ENCODE results near the gene EFNA5. TPM values are rescaled to one million over a fixed set of nuclear protein-coding genes. Genes with fewer than 3 reads are reported as not detected.

The EFNA5 gene
- total and polyA plus RNA-seq, 2 donors: 1.7 to 3.6 TPM

DNA sequence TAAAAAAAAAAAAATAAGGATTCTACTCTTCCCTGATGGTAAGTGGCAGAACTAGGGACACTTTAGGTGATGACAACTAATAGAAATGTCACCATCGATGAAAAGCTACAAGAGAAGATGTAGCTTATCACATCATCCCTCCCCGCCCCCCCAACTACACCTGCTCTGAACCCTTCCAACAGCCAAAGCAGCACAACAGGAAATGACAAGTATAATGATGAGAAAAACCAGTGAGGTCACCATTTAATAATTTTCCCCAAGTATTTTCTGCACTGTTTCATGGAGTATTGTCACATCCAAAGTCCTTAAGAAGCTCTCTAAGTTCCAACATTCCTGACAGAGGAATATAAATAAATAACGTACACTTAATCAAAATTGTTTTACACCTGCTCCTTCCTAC, 221.4 kb downstream of the EFNA5 start:
- 97% methylated on average over 3 of the region's 3 CpGs for WGBS
- no peaks in the 10 kb centered on the region for H3K36me3 ChIP-seq (ENCODE audit: control insufficient read depth in 2 of 2, insufficient read depth in 2 of 2, low read length in 1 of 2)
- no peak overlapping the region for H3K4me3 ChIP-seq (ENCODE audit: low read length in 2 of 2)
- no peak for DNase-seq (ENCODE audit: low read depth in 6 of 9, low spot score in 9 of 9)
- no peak overlapping the region for H3K27ac ChIP-seq (ENCODE audit: low read depth in 1 of 2, low read length in 1 of 2)
- H3K27me3 ChIP-seq (ENCODE audit: control insufficient read depth in 2 of 2, insufficient read depth in 1 of 2, low read length in 1 of 2): no peaks in the 10 kb centered on the region
- H3K4me1 ChIP-seq (ENCODE audit: control insufficient read depth in 2 of 2, insufficient read depth in 2 of 2, low read length in 2 of 2): no peaks in the 10 kb centered on the region
- H3K9me3 ChIP-seq (ENCODE audit: control insufficient read depth in 2 of 2, insufficient read depth in 1 of 2, low read length in 1 of 2): no peaks in the 10 kb centered on the region

DNA sequence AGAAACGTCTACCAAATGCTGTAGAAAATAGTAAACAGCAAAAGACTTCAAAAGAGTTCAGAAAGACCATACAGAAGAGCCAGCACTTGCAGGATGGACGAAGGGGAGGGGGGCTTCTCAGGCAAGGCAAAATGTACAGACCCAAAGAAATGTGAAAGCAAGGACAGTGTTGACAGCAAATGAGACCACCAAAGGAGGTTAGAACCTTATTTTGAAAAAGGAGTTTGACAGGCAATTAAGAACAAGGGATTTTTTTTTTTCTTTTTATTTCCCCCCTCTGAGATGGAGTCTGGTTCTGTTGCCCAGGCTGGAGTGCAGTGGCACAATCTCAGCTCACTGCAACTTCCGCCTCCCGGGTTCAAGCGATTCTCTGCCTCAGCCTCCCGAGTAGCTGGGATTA, 223.2 kb downstream of the EFNA5 start:
- no peak for DNase-seq (ENCODE audit: low read depth in 6 of 9, low spot score in 9 of 9)
- Histone ChIP-seq H3K9me3 (ENCODE audit: control insufficient read depth in 2 of 2, insufficient read depth in 1 of 2, low read length in 1 of 2) (no peaks in the 10 kb centered on the region), H3K27ac (ENCODE audit: low read depth in 1 of 2, low read length in 1 of 2) (no peak overlapping the region), H3K27me3 (ENCODE audit: control insufficient read depth in 2 of 2, insufficient read depth in 1 of 2, low read length in 1 of 2) (no peaks in the 10 kb centered on the region), H3K4me3 (ENCODE audit: low read length in 2 of 2) (no peak overlapping the region), H3K4me1 (ENCODE audit: control insufficient read depth in 2 of 2, insufficient read depth in 2 of 2, low read length in 2 of 2) (no peaks in the 10 kb centered on the region), H3K36me3 (ENCODE audit: control insufficient read depth in 2 of 2, insufficient read depth in 2 of 2, low read length in 1 of 2) (no peaks in the 10 kb centered on the region)
- WGBS: 94% methylated on average over 6 of the region's 6 CpGs

DNA sequence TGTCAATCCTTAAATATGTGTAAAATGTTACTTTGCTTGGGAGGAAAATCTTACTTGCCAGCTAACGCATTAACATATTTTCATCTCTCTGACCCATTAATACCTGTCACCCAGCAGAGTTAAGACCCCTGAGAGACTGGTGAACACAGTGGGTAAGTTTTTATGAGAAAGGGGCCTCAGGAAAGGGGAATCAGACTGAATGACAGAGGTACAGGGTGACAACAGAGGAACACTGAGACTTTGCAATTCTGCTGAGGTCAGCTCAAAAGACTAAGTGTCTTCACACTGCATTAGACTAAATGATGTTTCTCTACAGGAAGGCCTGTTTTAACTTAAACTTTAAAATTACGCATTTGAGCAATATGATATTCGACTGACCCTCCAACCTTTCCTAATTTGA, 223.8 kb downstream of the EFNA5 start:
- WGBS: 97% methylated on average over 3 of the region's 3 CpGs
- Histone ChIP-seq H3K36me3 (ENCODE audit: control insufficient read depth in 2 of 2, insufficient read depth in 2 of 2, low read length in 1 of 2) (no peaks in the 10 kb centered on the region), H3K9me3 (ENCODE audit: control insufficient read depth in 2 of 2, insufficient read depth in 1 of 2, low read length in 1 of 2) (no peaks in the 10 kb centered on the region), H3K27ac (ENCODE audit: low read depth in 1 of 2, low read length in 1 of 2) (no peak overlapping the region), H3K4me3 (ENCODE audit: low read length in 2 of 2) (no peak overlapping the region), H3K27me3 (ENCODE audit: control insufficient read depth in 2 of 2, insufficient read depth in 1 of 2, low read length in 1 of 2) (no peaks in the 10 kb centered on the region), H3K4me1 (ENCODE audit: control insufficient read depth in 2 of 2, insufficient read depth in 2 of 2, low read length in 2 of 2) (no peaks in the 10 kb centered on the region)
- DNase-seq (ENCODE audit: low read depth in 6 of 9, low spot score in 9 of 9): no peak

DNA sequence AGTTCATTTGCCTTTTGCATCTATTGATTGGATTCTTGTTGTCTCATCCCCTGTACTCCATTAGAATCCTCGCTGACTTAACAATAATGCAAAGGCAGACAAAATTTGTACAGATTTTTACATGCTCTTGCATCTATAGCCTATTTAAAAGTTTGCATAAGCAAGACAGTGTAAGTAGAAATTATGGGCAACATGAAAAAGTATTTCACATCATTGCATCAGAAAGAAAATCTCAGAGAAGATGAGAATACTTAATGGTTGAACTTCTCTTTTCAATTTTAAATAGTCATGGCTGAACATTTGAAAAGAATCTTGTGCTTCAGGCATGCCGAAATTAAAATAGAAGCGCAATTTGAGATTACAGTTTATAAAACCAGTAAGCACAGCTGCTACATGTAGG, 226.4 kb downstream of the EFNA5 start:
- DNase-seq (ENCODE audit: low read depth in 6 of 9, low spot score in 9 of 9): no peak
- Histone ChIP-seq H3K4me3 (ENCODE audit: low read length in 2 of 2) (no peak overlapping the region), H3K27ac (ENCODE audit: low read depth in 1 of 2, low read length in 1 of 2) (no peak overlapping the region), H3K27me3 (ENCODE audit: control insufficient read depth in 2 of 2, insufficient read depth in 1 of 2, low read length in 1 of 2) (no peaks in the 10 kb centered on the region), H3K9me3 (ENCODE audit: control insufficient read depth in 2 of 2, insufficient read depth in 1 of 2, low read length in 1 of 2) (no peaks in the 10 kb centered on the region), H3K36me3 (ENCODE audit: control insufficient read depth in 2 of 2, insufficient read depth in 2 of 2, low read length in 1 of 2) (no peaks in the 10 kb centered on the region), H3K4me1 (ENCODE audit: control insufficient read depth in 2 of 2, insufficient read depth in 2 of 2, low read length in 2 of 2) (no peaks in the 10 kb centered on the region)
- 97% methylated on average over 3 of the region's 3 CpGs for WGBS

DNA sequence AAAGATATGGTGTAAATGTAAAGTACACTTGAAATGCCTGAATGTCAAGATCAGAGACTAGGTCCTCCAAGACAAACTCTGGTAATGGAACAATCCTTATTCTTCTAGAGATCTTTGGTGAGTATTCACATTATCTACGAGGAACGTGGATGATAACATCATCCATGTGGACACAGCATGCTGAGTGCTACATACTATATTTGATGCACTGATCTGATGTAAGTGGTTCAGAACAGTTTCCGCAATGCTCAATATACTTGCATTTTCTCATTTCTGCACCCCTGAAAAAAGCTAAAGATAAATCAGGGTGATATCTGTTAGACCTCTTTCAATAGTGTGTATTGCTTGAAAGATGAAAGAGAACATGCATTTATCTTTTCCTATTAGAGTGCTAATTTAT, 226.8 kb downstream of the EFNA5 start:
- Histone ChIP-seq H3K4me1 (ENCODE audit: control insufficient read depth in 2 of 2, insufficient read depth in 2 of 2, low read length in 2 of 2) (no peaks in the 10 kb centered on the region), H3K27me3 (ENCODE audit: control insufficient read depth in 2 of 2, insufficient read depth in 1 of 2, low read length in 1 of 2) (no peaks in the 10 kb centered on the region), H3K9me3 (ENCODE audit: control insufficient read depth in 2 of 2, insufficient read depth in 1 of 2, low read length in 1 of 2) (peaks cover 0 to 2% of the 10 kb centered on the region in 2 donors), H3K36me3 (ENCODE audit: control insufficient read depth in 2 of 2, insufficient read depth in 2 of 2, low read length in 1 of 2) (no peaks in the 10 kb centered on the region), H3K4me3 (ENCODE audit: low read length in 2 of 2) (no peak overlapping the region), H3K27ac (ENCODE audit: low read depth in 1 of 2, low read length in 1 of 2) (no peak overlapping the region)
- 98% methylated on average over 3 of the region's 3 CpGs for WGBS
- no peak for DNase-seq (ENCODE audit: low read depth in 6 of 9, low spot score in 9 of 9)

DNA sequence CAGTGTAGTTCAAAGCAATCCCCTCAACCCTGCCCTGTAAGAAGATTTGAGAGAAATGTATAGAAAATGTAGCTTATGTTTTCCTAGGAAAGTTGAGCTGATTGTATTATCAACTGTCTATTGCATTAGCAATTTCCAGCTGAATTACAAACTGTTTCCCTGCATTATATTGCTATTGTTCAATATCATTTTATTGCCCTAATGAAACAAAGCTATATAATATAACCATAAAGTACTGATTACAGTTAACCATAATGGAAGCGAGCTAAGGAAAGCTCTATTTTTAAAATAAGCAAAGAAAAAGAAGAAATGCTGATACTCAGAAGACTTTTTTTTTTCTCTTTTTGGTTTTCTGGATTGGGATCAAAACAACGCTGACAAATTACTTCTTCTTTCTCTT, 228.3 kb downstream of the EFNA5 start:
- Histone ChIP-seq H3K4me3 (ENCODE audit: low read length in 2 of 2) (no peak overlapping the region), H3K36me3 (ENCODE audit: control insufficient read depth in 2 of 2, insufficient read depth in 2 of 2, low read length in 1 of 2) (no peaks in the 10 kb centered on the region), H3K27me3 (ENCODE audit: control insufficient read depth in 2 of 2, insufficient read depth in 1 of 2, low read length in 1 of 2) (no peaks in the 10 kb centered on the region), H3K4me1 (ENCODE audit: control insufficient read depth in 2 of 2, insufficient read depth in 2 of 2, low read length in 2 of 2) (no peaks in the 10 kb centered on the region), H3K27ac (ENCODE audit: low read depth in 1 of 2, low read length in 1 of 2) (no peak overlapping the region), H3K9me3 (ENCODE audit: control insufficient read depth in 2 of 2, insufficient read depth in 1 of 2, low read length in 1 of 2) (peaks cover 0 to 2% of the 10 kb centered on the region in 2 donors)
- 89% methylated on average over 2 of the region's 2 CpGs for WGBS
- no peak for DNase-seq (ENCODE audit: low read depth in 6 of 9, low spot score in 9 of 9)

DNA sequence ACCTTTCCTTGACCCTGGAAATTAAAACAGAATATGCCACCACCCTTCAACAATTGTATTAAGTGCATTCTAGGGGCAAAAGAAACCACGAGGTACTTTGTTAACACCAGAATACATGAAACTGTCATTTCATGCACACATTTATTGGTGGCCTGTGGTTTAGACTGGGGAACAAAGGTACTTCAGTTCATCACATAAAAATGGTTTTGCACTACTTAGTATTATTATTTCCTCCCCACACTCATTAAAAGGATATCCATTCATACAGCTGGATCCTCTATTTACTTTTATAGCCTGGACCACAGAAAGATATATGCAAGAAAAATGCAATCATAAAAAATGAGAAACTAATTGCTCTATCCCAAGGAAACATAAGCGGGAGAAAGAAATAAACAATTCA, 230.9 kb downstream of the EFNA5 start:
- Histone ChIP-seq H3K36me3 (ENCODE audit: control insufficient read depth in 2 of 2, insufficient read depth in 2 of 2, low read length in 1 of 2) (no peaks in the 10 kb centered on the region), H3K4me3 (ENCODE audit: low read length in 2 of 2) (no peak overlapping the region)

DNA sequence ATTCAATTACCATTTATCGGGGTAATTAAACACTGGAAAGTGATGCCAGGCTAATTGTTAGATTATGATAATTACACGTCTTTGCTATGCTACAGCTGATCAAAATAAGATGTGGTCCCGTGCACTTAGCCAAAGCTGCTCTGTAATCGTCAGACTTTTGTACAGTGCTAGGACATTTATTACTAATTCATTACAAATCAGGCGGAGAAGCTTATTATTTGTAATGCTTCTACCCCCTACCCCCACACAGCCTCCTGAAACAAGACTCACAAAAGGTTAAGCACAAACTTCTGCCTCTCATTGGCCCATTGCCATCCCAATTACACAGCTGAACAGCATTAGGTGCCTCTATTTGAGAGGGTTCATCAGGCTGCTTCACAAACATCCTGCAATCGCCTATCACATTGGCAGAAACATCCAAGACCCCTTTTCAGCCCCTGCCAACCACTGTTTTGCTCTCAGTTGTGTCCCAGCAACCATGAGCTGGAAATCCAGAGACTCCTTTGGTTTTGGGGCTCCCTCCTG, 232.7 kb downstream of the EFNA5 start:
- no peaks in the 10 kb centered on the region for H3K36me3 ChIP-seq (ENCODE audit: control insufficient read depth in 2 of 2, insufficient read depth in 2 of 2, low read length in 1 of 2)
- H3K27me3 ChIP-seq (ENCODE audit: control insufficient read depth in 2 of 2, insufficient read depth in 1 of 2, low read length in 1 of 2): no peaks in the 10 kb centered on the region
- H3K4me1 ChIP-seq (ENCODE audit: control insufficient read depth in 2 of 2, insufficient read depth in 2 of 2, low read length in 2 of 2): no peaks in the 10 kb centered on the region
- no peak overlapping the region for H3K27ac ChIP-seq (ENCODE audit: low read depth in 1 of 2, low read length in 1 of 2)
- H3K9me3 ChIP-seq (ENCODE audit: control insufficient read depth in 2 of 2, insufficient read depth in 1 of 2, low read length in 1 of 2): peaks cover 0 to 2% of the 10 kb centered on the region in 2 donors
- 97% methylated on average over 6 of the region's 6 CpGs for WGBS
- DNase-seq (ENCODE audit: low read depth in 6 of 9, low spot score in 9 of 9): no peak
- no peak overlapping the region for H3K4me3 ChIP-seq (ENCODE audit: low read length in 2 of 2)

More for the DNA sequence above, 230.9 kb downstream of the EFNA5 start:
- Histone ChIP-seq H3K27me3 (ENCODE audit: control insufficient read depth in 2 of 2, insufficient read depth in 1 of 2, low read length in 1 of 2) (no peaks in the 10 kb centered on the region), H3K27ac (ENCODE audit: low read depth in 1 of 2, low read length in 1 of 2) (no peak overlapping the region), H3K4me1 (ENCODE audit: control insufficient read depth in 2 of 2, insufficient read depth in 2 of 2, low read length in 2 of 2) (no peaks in the 10 kb centered on the region), H3K9me3 (ENCODE audit: control insufficient read depth in 2 of 2, insufficient read depth in 1 of 2, low read length in 1 of 2) (peaks cover 0 to 2% of the 10 kb centered on the region in 2 donors)
- WGBS: 93% methylated on average over 2 of the region's 2 CpGs
- DNase-seq (ENCODE audit: low read depth in 6 of 9, low spot score in 9 of 9): no peak

DNA sequence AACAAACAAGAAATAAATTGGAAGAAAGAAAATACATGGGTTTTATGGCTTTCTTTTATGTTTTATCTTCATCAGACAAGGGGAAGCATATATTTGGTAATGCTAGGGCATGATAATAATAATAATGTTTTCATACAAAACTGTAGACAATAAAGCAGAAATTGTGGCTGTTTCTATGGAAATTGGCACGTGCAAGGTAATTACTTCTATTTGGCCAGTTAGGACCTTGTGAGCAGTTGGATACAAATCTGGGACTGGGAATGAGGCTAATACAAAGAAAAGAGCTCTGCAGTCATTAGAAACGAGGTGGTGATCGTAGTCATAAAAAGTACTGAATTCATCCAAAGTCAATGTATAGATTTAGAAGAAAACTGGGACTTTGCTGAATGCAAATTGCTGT, 233.6 kb downstream of the EFNA5 start:
- H3K27ac ChIP-seq (ENCODE audit: low read depth in 1 of 2, low read length in 1 of 2): no peak overlapping the region
- 95% methylated on average over 3 of the region's 3 CpGs for WGBS
- no peak overlapping the region for H3K4me3 ChIP-seq (ENCODE audit: low read length in 2 of 2)
- H3K4me1 ChIP-seq (ENCODE audit: control insufficient read depth in 2 of 2, insufficient read depth in 2 of 2, low read length in 2 of 2): no peaks in the 10 kb centered on the region
- peaks cover 0 to 2% of the 10 kb centered on the region in 2 donors for H3K9me3 ChIP-seq (ENCODE audit: control insufficient read depth in 2 of 2, insufficient read depth in 1 of 2, low read length in 1 of 2)
- DNase-seq (ENCODE audit: low read depth in 6 of 9, low spot score in 9 of 9): no peak
- no peaks in the 10 kb centered on the region for H3K27me3 ChIP-seq (ENCODE audit: control insufficient read depth in 2 of 2, insufficient read depth in 1 of 2, low read length in 1 of 2)
- H3K36me3 ChIP-seq (ENCODE audit: control insufficient read depth in 2 of 2, insufficient read depth in 2 of 2, low read length in 1 of 2): no peaks in the 10 kb centered on the region

DNA sequence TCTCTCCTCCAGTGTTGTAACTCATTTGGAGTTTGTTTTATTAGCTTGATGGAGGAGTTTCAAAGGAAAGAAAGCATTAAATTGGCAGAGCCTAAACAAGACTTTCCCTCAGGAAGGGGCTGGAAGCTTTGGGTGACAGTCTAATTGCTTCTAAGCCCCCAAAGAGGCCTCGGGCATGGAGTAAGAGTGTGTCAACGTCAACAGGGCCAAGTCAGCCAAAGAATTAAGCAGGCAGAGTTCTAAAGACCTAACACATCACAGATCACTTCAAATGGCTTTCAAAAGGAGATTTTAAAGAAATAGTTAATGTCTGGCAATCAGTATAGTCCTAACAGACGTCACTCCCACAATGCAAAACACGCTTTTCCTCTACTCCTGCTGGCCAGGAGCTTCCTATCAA, 234.5 kb downstream of the EFNA5 start:
- Histone ChIP-seq H3K36me3 (ENCODE audit: control insufficient read depth in 2 of 2, insufficient read depth in 2 of 2, low read length in 1 of 2) (no peaks in the 10 kb centered on the region), H3K4me3 (ENCODE audit: low read length in 2 of 2) (no peak overlapping the region), H3K27me3 (ENCODE audit: control insufficient read depth in 2 of 2, insufficient read depth in 1 of 2, low read length in 1 of 2) (no peaks in the 10 kb centered on the region), H3K4me1 (ENCODE audit: control insufficient read depth in 2 of 2, insufficient read depth in 2 of 2, low read length in 2 of 2) (no peaks in the 10 kb centered on the region), H3K27ac (ENCODE audit: low read depth in 1 of 2, low read length in 1 of 2) (no peak overlapping the region), H3K9me3 (ENCODE audit: control insufficient read depth in 2 of 2, insufficient read depth in 1 of 2, low read length in 1 of 2) (peaks cover 0 to 2% of the 10 kb centered on the region in 2 donors)
- WGBS: 95% methylated on average over 4 of the region's 4 CpGs
- no peak for DNase-seq (ENCODE audit: low read depth in 6 of 9, low spot score in 9 of 9)
